Renal cortical epithelial cell (primary cell): ENCODE results near the gene NCSTN. TPM values are rescaled to one million over a fixed set of nuclear protein-coding genes. Genes with fewer than 3 reads are reported as not detected.

Experiments
- DNase-seq: peaks from one replicate; pipeline ENCODE4 v3.0.0-alpha.2; 2011; ENCODE audit warnings: low read depth
- total RNA-seq: library from RNA; depleted of rRNA; stranded (reverse); fragments of >200 nt; gene quantifications from 2 replicates; pipeline ENCODE4 v1.2.3, GENCODE V29; 2014

NCSTN gene
- 113 and 168 TPM in 2 replicates for total RNA-seq

GRCh38 chr1:160342953-160343869 lies at the start of gene NCSTN, which contains the start of gene COPA:
TSS of gene NCSTN (plus strand) at chr1:160343383. CDS start at chr1:160343397, 14 bp downstream.
TSS of gene COPA (minus strand) at chr1:160343250. CDS start at chr1:160343170, 80 bp downstream.
- peak; percentile 91 for DNase-seq

- no peak for DNase-seq
Measured at GRCh38 chr1:160296036-160296435, 47.1 kb upstream of the NCSTN start.

- no peak for DNase-seq
Measured at GRCh38 chr1:160300173-160300572, 43.0 kb upstream of the NCSTN start.

- DNase-seq = no peak
Measured at GRCh38 chr1:160307118-160307791, 35.9 kb upstream of the NCSTN start.

GRCh38 chr1:160308451-160309184 lies 34.6 kb upstream of the NCSTN start:
- DNase-seq = no peak

GRCh38 chr1:160309185-160309557 lies 34.0 kb upstream of the NCSTN start:
- DNase-seq = no peak

- no peak for DNase-seq
Measured at GRCh38 chr1:160309571-160309970, 33.6 kb upstream of the NCSTN start.

- DNase-seq = no peak
Measured at GRCh38 chr1:160315359-160315758, 27.8 kb upstream of the NCSTN start.

- no peak for DNase-seq
Measured at GRCh38 chr1:160322831-160323230, 20.4 kb upstream of the NCSTN start.

- no peak for DNase-seq
Measured at GRCh38 chr1:160325252-160325651, 17.9 kb upstream of the NCSTN start.

GRCh38 chr1:160326418-160326817 lies 16.8 kb upstream of the NCSTN start:
- DNase-seq = no peak

GRCh38 chr1:160328184-160328583 lies 15.0 kb upstream of the NCSTN start:
- DNase-seq = no peak

GRCh38 chr1:160330119-160330518 lies 13.1 kb upstream of the NCSTN start:
- DNase-seq = no peak

- no peak for DNase-seq
Measured at GRCh38 chr1:160332516-160332915, 10.7 kb upstream of the NCSTN start.

GRCh38 chr1:160338580-160338979 lies 4.6 kb upstream of the NCSTN start:
- DNase-seq = no peak

- DNase-seq = no peak
Measured at GRCh38 chr1:160340146-160340545, 3.0 kb upstream of the NCSTN start.

- DNase-seq = peak; percentile 16
Measured at GRCh38 chr1:160340866-160341265, 2.3 kb upstream of the NCSTN start.

- DNase-seq = peak; percentile 12
Measured at GRCh38 chr1:160342526-160342925, 657 bp upstream of the NCSTN start.

- no peak for DNase-seq
Measured at GRCh38 chr1:160344241-160344640, 1.1 kb downstream of the NCSTN start.

- no peak for DNase-seq
Measured at GRCh38 chr1:160344936-160345335, 1.8 kb downstream of the NCSTN start.

- no peak for DNase-seq
Measured at GRCh38 chr1:160346463-160346862, 3.3 kb downstream of the NCSTN start.

GRCh38 chr1:160346958-160347357 lies 3.8 kb downstream of the NCSTN start:
- DNase-seq = no peak
